Ishikawa (cell line): Measurements from ENCODE around the gene ACACB.

Experiments used
- CREB1 ChIP-seq: IDR thresholded peaks from 2 replicates; pipeline ENCODE4 v1.6.1; 2012; ENCODE audit warnings: low read depth
- EGR1 ChIP-seq: IDR thresholded peaks from 2 replicates; pipeline ENCODE4 v1.6.1; 2012
- EP300 ChIP-seq: IDR thresholded peaks from 2 replicates; pipeline ENCODE4 v1.6.1; 2012; ENCODE audit warnings: borderline replicate concordance
- YY1 ChIP-seq: IDR thresholded peaks from 2 replicates; pipeline ENCODE4 v1.6.1; 2012; ENCODE audit warnings: low read depth

DNA sequence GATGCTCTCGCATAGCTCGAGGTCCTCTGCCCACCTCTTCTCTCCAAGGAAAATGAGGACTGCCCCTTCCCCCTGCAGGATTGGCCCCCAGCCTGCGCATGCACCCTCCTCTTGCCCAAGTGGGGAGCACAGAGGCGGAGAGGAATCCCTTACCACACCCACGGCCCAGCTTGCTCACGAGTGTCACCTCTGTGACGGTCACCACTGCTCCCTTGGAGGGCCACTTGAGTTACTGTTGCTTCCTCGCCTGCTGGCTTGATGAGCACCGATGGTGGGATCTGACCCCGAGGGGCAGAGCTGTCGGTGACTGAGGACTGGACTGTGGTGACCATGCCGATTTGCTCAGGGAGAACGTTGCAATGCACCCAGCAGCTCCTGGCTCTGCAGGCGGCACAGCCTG is 151.0 kb downstream of the ACACB start:
- TF ChIP-seq EGR1 (no peak), EP300 (no peak), YY1 (no peak), CREB1 (no peak)
